Neural progenitor cell (in vitro differentiated cells): Measurements from ENCODE around the gene CIB1. TPM values are rescaled to one million over a fixed set of nuclear protein-coding genes. Genes with fewer than 3 reads are reported as not detected.
"Not testable (repeated sequence)": the region's sequence is repeated elsewhere in the genome, so short reads cannot be mapped to it uniquely, and the experiment has no call there.

Source experiments
- DNase-seq: peaks from one replicate; pipeline ENCODE4 v3.0.0-alpha.2; 2016; ENCODE audit warnings: low spot score
- H2AFZ ChIP-seq: fragments of 200-600 bp; sonication (generic); replicated peaks from 2 replicates; pipeline ENCODE4 v1.6.1; 2016; ENCODE audit warnings: antibody characterized with exemption
- H3F3A ChIP-seq: fragments of 200-600 bp; sonication (generic); 2 replicates; pipeline ENCODE4 v1.6.1; 2016; ENCODE audit warnings: antibody characterized with exemption, low read depth
- H3K27ac ChIP-seq: fragments of 200-600 bp; sonication (generic); 2 replicates; pipeline ENCODE4 v1.5.1; 2016; ENCODE audit warnings: mild to moderate bottlenecking
- H3K27me3 ChIP-seq: fragments of 200-600 bp; sonication (generic); 2 replicates; pipeline ENCODE4 v1.6.1; 2016; ENCODE audit warnings: mild to moderate bottlenecking, moderate library complexity
- H3K36me3 ChIP-seq: fragments of 200-600 bp; sonication (generic); 2 replicates; pipeline ENCODE4 v1.5.1; 2016
- H3K4me1 ChIP-seq: fragments of 200-600 bp; sonication (generic); 2 replicates; pipeline ENCODE4 v1.6.1; 2016; ENCODE audit warnings: mixed run types
- H3K4me2 ChIP-seq: fragments of 200-600 bp; sonication (generic); 2 replicates; pipeline ENCODE4 v1.6.1; 2016
- H3K4me3 ChIP-seq: fragments of 200-600 bp; sonication (generic); 2 replicates; pipeline ENCODE4 v1.5.1; 2016
- H3K79me2 ChIP-seq: fragments of 200-600 bp; sonication (generic); 2 replicates; pipeline ENCODE4 v1.6.1; 2016; ENCODE audit warnings: low read depth
- H3K9ac ChIP-seq: fragments of 200-600 bp; sonication (generic); 2 replicates; pipeline ENCODE4 v1.6.1; 2016
- H3K9me3 ChIP-seq: fragments of 200-600 bp; sonication (generic); 2 replicates; pipeline ENCODE4 v1.5.1; 2016; ENCODE audit warnings: low read depth
- H4K20me1 ChIP-seq: fragments of 200-600 bp; sonication (generic); 2 replicates; pipeline ENCODE4 v1.6.1; 2016; ENCODE audit warnings: low read depth
- H3K27ac Mint-ChIP-seq: 3 replicates; pipeline ENCODE4 v1.8.0; 2021; ENCODE audit warnings: mixed read lengths
- H3K27me3 Mint-ChIP-seq: 2 replicates; pipeline ENCODE4 v1.8.0; 2022; ENCODE audit warnings: low read depth, mild to moderate bottlenecking, inconsistent platforms, moderate library complexity, mixed read lengths; ENCODE audit not compliant: insufficient read depth
- H3K36me3 Mint-ChIP-seq: 3 replicates; pipeline ENCODE4 v1.8.0; 2021; ENCODE audit warnings: mixed read lengths
- H3K4me1 Mint-ChIP-seq: 3 replicates; pipeline ENCODE4 v1.8.0; 2021; ENCODE audit warnings: mixed read lengths
- H3K4me3 Mint-ChIP-seq: 3 replicates; pipeline ENCODE4 v1.8.0; 2021; ENCODE audit warnings: mild to moderate bottlenecking, moderate library complexity, mixed read lengths
- H3K9me3 Mint-ChIP-seq: 3 replicates; pipeline ENCODE4 v1.8.0; 2020; ENCODE audit warnings: mixed read lengths
- CTCF ChIP-seq: fragments of 200-600 bp; sonication (generic); IDR thresholded peaks from 2 replicates; pipeline ENCODE4 v1.5.1; 2017; ENCODE audit warnings: antibody characterized with exemption, mild to moderate bottlenecking
- EZH2 ChIP-seq: fragments of 200-600 bp; sonication (generic); IDR thresholded peaks from 2 replicates; pipeline ENCODE4 v1.6.1; 2017; ENCODE audit warnings: antibody characterized with exemption, mild to moderate bottlenecking, moderate library complexity
- EZH2phosphoT487 ChIP-seq: fragments of 200-600 bp; sonication (generic); IDR thresholded peaks from 2 replicates; pipeline ENCODE4 v1.6.1; 2017; ENCODE audit warnings: antibody characterized with exemption
- total RNA-seq: library from RNA; depleted of rRNA; stranded (reverse); fragments of >200 nt; gene quantifications from 2 replicates; pipeline ENCODE4 v1.2.3, GENCODE V29; 2015; ENCODE audit warnings: low replicate concordance

The CIB1 gene
- total RNA-seq, 1 donor from 2014 or later = 5.2 TPM

GRCh38 chr15:90189781-90190467, 43.8 kb downstream of the CIB1 start:
- H3K9me3 ChIP-seq = no peaks in the 10 kb centered on the region
- Mint-ChIP-seq H3K36me3 (peaks cover 2% of the 10 kb centered on the region), H3K9me3 (no peaks in the 10 kb centered on the region), H3K4me3 (no peak overlapping the region), H3K27ac (peak overlapping the region; percentile 33), H3K27me3 (peaks cover 6% of the 10 kb centered on the region), H3K4me1 (peaks cover 23% of the 10 kb centered on the region)
- no peaks in the 10 kb centered on the region for H3K27me3 ChIP-seq
- no peaks in the 10 kb centered on the region for H3K36me3 ChIP-seq
- no peak overlapping the region for H3K27ac ChIP-seq
- H3K79me2 ChIP-seq = no peaks in the 10 kb centered on the region
- no peak overlapping the region for H3K9ac ChIP-seq
- H3K4me3 ChIP-seq = no peak overlapping the region
- no peak overlapping the region for H2AFZ ChIP-seq
- no peaks in the 10 kb centered on the region for H4K20me1 ChIP-seq
- peaks cover 13% of the 10 kb centered on the region for H3K4me1 ChIP-seq
- H3K4me2 ChIP-seq = no peak overlapping the region
- DNase-seq = no peak
- TF ChIP-seq CTCF (no peak), EZH2 (no peak), EZH2phosphoT487 (no peak)
- peaks cover 20% of the 10 kb centered on the region for H3F3A ChIP-seq

- H3K4me1 Mint-ChIP-seq = peaks cover 26% of the 10 kb centered on the region
- no peak for TF ChIP-seq CTCF
- no peak for TF ChIP-seq EZH2
- TF ChIP-seq EZH2phosphoT487 = no peak
Observed at GRCh38 chr15:90188914-90189748, 44.6 kb downstream of the CIB1 start.

GRCh38 chr15:90188065-90188464, 45.7 kb downstream of the CIB1 start:
- not testable (repeated sequence) for H3K4me2 ChIP-seq, H4K20me1 ChIP-seq, H3K27ac ChIP-seq, H3K27ac Mint-ChIP-seq, H3K36me3 Mint-ChIP-seq, H3K4me3 Mint-ChIP-seq, H3K79me2 ChIP-seq, H3K9me3 Mint-ChIP-seq, H3K36me3 ChIP-seq, H3K9ac ChIP-seq, H3K9me3 ChIP-seq, H3K4me3 ChIP-seq, DNase-seq, H3K27me3 ChIP-seq, H2AFZ ChIP-seq, H3K27me3 Mint-ChIP-seq
- Histone ChIP-seq H3K4me1 (peaks cover 13% of the 10 kb centered on the region), H3F3A (peaks cover 30% of the 10 kb centered on the region)
- peaks cover 30% of the 10 kb centered on the region for H3K4me1 Mint-ChIP-seq

More at GRCh38 chr15:90188914-90189748, 44.6 kb downstream of the CIB1 start:
- H3K9me3 Mint-ChIP-seq = no peaks in the 10 kb centered on the region
- no peak overlapping the region for H3K27ac Mint-ChIP-seq
- H3K36me3 Mint-ChIP-seq = peaks cover 2% of the 10 kb centered on the region
- Histone ChIP-seq H2AFZ (no peak overlapping the region), H3K27me3 (no peaks in the 10 kb centered on the region), H3K9me3 (no peaks in the 10 kb centered on the region), H3K4me3 (no peak overlapping the region), H4K20me1 (no peaks in the 10 kb centered on the region), H3K79me2 (no peaks in the 10 kb centered on the region), H3F3A (peaks cover 26% of the 10 kb centered on the region), H3K4me1 (peaks cover 13% of the 10 kb centered on the region), H3K9ac (no peak overlapping the region), H3K27ac (no peak overlapping the region), H3K4me2 (no peak overlapping the region), H3K36me3 (no peaks in the 10 kb centered on the region)
- DNase-seq = no peak
- H3K27me3 Mint-ChIP-seq = peaks cover 8% of the 10 kb centered on the region
- H3K4me3 Mint-ChIP-seq = no peak overlapping the region
